Duodenal mucosa (tissue), 2 donors: ENCODE results near the gene PDIA5.
"Not testable (repeated sequence)": the region's sequence is repeated elsewhere in the genome, so short reads cannot be mapped to it uniquely, and the experiment has no call there.

Source experiments
- H3K27ac ChIP-seq: one replicate; pipeline ENCODE4 v1.7.0; 2013; ENCODE audit warnings: low read depth, low read length
- H3K27me3 ChIP-seq, 2 donors: one replicate each; pipeline ENCODE4 v1.7.0; 2013; ENCODE audit warnings: low read length in 2 of 2, control low read depth in 1 of 2; ENCODE audit not compliant: insufficient read depth in 2 of 2, control insufficient read depth in 1 of 2
- H3K36me3 ChIP-seq, 2 donors: one replicate each; pipeline ENCODE4 v1.7.0; 2013; ENCODE audit warnings: low read length in 2 of 2, control low read depth in 1 of 2; ENCODE audit not compliant: insufficient read depth in 2 of 2, control insufficient read depth in 1 of 2
- H3K4me1 ChIP-seq, 2 donors: one replicate each; pipeline ENCODE4 v1.7.0; 2013; ENCODE audit warnings: low read length in 2 of 2, control low read depth in 1 of 2; ENCODE audit not compliant: insufficient read depth in 2 of 2, control insufficient read depth in 1 of 2
- H3K4me3 ChIP-seq, 2 donors: one replicate each; pipeline ENCODE4 v1.7.0; 2013; ENCODE audit warnings: low read length in 2 of 2, low read depth in 1 of 2
- H3K9ac ChIP-seq, 2 donors: one replicate each; pipeline ENCODE4 v1.7.0; 2013; ENCODE audit warnings: low read length in 2 of 2, low read depth in 1 of 2
- H3K9me3 ChIP-seq, 2 donors: one replicate each; pipeline ENCODE4 v1.7.0; 2013; ENCODE audit warnings: low read length in 2 of 2, control low read depth in 1 of 2; ENCODE audit not compliant: control insufficient read depth in 1 of 2

The PDIA5 gene

DNA sequence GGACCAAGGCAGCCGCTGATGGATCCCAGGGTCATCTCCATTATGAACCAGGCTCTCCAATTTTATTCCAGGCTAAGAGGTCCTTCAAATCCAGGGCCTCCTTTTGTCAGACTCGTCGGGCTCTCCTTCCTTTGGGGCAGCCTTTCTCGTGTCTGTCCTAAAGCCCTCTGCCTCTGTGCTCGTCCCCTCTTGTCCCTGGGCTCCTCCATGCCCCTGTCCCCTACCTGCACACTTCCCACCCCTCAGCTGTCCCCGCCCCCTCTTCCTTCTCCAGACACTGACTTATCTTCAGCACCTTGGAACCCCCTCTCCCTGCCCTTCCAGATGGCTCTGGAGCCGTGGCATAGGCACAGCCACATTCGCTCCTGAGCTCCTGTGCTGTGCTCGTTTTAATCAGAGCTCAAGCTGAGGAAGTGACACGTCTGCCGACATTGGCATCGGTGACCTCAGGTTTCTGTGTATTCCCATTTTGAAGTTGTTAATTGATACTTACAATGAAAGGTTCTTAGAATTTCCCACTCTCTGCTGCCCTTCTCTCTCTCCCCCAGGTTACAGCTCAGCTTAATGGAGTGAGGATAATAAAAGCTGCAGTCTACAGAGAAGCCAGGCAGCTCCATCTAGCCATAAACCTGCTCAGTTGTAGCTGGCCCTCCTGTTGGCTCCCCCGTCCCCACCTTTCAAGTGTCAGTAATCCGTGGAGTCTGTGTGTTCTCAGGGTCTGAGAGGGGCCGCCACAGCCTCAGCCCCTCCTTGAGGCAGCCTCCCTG lies 83.8 kb downstream of the PDIA5 start:
- Histone ChIP-seq H3K9ac (no peak overlapping the region), H3K36me3 (peaks cover 31 to 65% of the 10 kb centered on the region in 2 donors), H3K4me1 (no peaks in the 10 kb centered on the region), H3K9me3 (no peaks in the 10 kb centered on the region), H3K27ac (no peak overlapping the region), H3K4me3 (no peak overlapping the region), H3K27me3 (no peaks in the 10 kb centered on the region)

DNA sequence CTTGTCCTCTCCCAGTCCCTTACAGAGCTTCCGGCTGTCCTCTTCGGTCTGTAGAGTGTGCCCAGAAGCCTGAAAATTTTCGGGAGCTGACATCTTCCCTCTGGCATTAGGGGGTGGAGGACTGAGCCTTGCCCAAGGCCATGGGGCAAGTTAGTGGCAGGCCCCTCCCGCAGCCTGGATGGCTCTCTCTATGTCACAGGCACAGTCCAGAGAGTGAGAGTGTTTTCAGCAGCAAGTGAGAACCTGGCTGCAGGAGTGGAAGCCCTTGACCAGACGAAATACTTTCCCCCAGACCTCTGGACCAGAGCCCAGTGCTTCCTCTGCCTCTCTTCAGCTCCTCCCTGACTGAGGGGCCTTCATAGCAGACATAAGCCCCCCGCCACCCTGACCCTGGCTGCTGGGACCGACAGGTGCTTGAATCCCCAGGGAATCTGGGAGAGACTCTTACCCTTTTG lies 84.5 kb downstream of the PDIA5 start:
- peaks cover 26 to 65% of the 10 kb centered on the region in 2 donors for H3K36me3 ChIP-seq
- H3K9me3 ChIP-seq, result no peaks in the 10 kb centered on the region
- no peaks in the 10 kb centered on the region for H3K27me3 ChIP-seq
- no peak overlapping the region for H3K4me3 ChIP-seq
- no peaks in the 10 kb centered on the region for H3K4me1 ChIP-seq
- H3K9ac ChIP-seq, result no peak overlapping the region
- H3K27ac ChIP-seq, result no peak overlapping the region

- not testable (repeated sequence) for H3K4me3 ChIP-seq, H3K27ac ChIP-seq, H3K9ac ChIP-seq, H3K4me1 ChIP-seq, H3K27me3 ChIP-seq, H3K9me3 ChIP-seq
- peaks cover 27 to 62% of the 10 kb centered on the region in 2 donors for H3K36me3 ChIP-seq
Measured at GRCh38 chr3:123151853-123152420, 85.1 kb downstream of the PDIA5 start.

DNA sequence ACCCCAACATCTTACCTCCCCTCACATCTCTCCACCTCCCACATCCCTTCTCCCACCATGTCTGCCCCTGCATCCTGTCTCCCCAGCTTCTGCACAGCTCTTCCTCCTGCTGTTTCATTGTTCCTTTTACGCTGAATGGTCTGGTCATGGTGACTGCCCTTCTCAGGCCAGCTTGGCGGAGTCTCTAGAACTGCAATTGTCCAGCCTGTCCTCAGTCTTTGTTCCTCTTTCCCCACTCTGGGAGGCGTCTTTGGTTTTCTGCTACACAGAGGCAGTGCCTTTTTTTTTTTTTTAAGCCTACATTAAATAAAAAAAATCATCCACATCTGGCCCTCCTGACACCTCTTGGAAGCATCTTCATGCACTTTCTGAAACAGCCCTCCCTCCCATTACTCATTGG lies 85.9 kb downstream of the PDIA5 start:
- H3K36me3 ChIP-seq, result peaks cover 24 to 56% of the 10 kb centered on the region in 2 donors
- H3K27ac ChIP-seq, result no peak overlapping the region

DNA sequence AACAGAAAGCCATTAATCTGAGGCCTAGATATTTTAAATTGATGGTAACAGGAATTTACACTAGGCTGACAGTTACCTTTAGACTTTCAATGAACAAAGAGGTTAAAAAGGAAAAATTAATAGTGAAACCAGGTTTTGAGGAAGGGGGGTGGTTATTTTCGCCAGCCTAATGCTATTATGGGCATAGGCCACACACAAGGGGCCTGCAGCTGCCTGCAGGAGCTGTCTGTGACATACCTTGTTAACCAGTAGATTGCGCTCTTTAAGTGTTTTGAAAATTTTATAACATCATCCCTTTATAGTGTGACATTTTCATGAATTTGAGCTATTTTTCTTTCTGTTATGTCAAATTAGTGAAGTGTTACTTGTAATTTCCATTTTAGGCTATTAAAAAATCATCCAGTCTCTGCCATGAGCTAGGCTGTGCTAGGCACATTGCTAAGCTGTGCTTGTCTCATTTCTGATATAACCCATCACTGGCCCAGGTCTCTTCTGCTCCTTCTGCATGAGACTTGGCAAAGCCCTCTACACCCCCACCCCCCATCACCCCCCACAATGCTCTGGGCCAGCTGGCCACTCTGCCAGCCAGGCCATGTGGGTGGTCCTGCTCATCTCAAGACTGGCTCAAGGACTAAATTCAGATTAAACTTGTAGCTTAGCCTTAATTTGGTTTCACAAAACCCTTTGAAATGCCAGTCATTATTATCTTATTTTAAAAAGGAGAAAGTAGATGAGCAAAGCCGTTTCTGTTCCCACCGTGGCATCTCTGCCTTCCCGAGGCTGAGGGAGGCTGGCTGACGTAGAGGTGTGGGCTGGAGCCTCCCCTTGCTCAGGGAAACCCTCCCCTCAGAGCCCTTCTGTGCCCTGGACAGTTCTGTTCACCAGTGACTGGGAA lies 86.5 kb downstream of the PDIA5 start:
- H3K9me3 ChIP-seq, result no peaks in the 10 kb centered on the region
- no peaks in the 10 kb centered on the region for H3K27me3 ChIP-seq
- H3K4me3 ChIP-seq, result no peak overlapping the region
- no peaks in the 10 kb centered on the region for H3K4me1 ChIP-seq
- H3K27ac ChIP-seq, result no peak overlapping the region
- H3K9ac ChIP-seq, result no peak overlapping the region
- peaks cover 20 to 61% of the 10 kb centered on the region in 2 donors for H3K36me3 ChIP-seq

More for the DNA sequence above, 85.9 kb downstream of the PDIA5 start:
- H3K4me1 ChIP-seq, result no peaks in the 10 kb centered on the region
- no peak overlapping the region for H3K4me3 ChIP-seq
- H3K9ac ChIP-seq, result no peak overlapping the region
- no peaks in the 10 kb centered on the region for H3K9me3 ChIP-seq
- H3K27me3 ChIP-seq, result no peaks in the 10 kb centered on the region

GRCh38 chr3:123154020-123154985 lies 87.5 kb downstream of the PDIA5 start:
- Histone ChIP-seq H3K36me3 (peaks cover 15 to 59% of the 10 kb centered on the region in 2 donors), H3K4me1 (no peaks in the 10 kb centered on the region), H3K9ac (no peak overlapping the region), H3K27me3 (no peaks in the 10 kb centered on the region), H3K4me3 (no peak overlapping the region), H3K9me3 (no peaks in the 10 kb centered on the region), H3K27ac (no peak overlapping the region)

GRCh38 chr3:123155471-123156011 lies 88.7 kb downstream of the PDIA5 start:
- no peaks in the 10 kb centered on the region for H3K27me3 ChIP-seq
- H3K36me3 ChIP-seq, result peaks cover 13 to 67% of the 10 kb centered on the region in 2 donors
- H3K9ac ChIP-seq, result no peak overlapping the region
- H3K9me3 ChIP-seq, result no peaks in the 10 kb centered on the region
- no peaks in the 10 kb centered on the region for H3K4me1 ChIP-seq
- H3K4me3 ChIP-seq, result no peak overlapping the region
- no peak overlapping the region for H3K27ac ChIP-seq

DNA sequence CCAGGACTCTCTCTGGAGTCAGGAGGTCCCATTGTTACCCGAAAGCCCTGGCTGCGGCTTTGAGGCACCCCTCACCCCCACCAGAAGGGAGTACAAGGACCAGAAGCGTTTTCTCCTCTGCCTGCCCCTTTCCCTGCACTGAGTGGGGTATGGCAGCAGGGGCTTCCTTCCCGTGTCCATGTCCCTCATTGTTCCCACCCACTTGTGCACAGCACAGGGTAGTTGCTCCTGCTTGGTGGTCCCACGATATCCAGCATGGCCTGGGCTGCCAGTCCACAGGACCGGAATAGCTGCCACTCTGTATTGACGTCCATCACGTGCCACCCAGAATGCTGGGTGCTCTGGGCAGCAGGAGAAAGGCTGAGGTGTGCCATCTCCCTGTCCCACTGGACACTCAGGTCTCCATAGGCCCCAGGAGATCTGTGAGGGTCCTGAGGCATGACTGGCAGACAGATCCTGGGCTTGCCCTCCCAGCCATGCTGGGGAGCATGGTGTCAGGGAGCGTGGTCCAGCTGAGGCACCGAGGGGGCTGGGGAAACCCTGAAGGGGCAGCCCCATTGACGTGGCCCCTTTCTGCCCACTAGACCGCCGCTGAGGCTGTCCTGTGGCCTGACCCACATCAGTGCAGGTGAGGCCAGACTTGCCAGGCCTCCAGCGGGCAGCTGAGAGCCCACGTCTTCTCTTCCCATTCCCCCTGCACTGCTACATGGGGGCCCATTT lies 89.6 kb downstream of the PDIA5 start:
- Histone ChIP-seq H3K9me3 (no peaks in the 10 kb centered on the region), H3K4me1 (no peaks in the 10 kb centered on the region), H3K4me3 (no peak overlapping the region), H3K27ac (no peak overlapping the region), H3K36me3 (peaks cover 15 to 66% of the 10 kb centered on the region in 2 donors), H3K27me3 (no peaks in the 10 kb centered on the region), H3K9ac (no peak overlapping the region)

GRCh38 chr3:123157209-123157597 lies 90.4 kb downstream of the PDIA5 start:
- Histone ChIP-seq H3K4me1 (no peaks in the 10 kb centered on the region), H3K4me3 (no peak overlapping the region), H3K36me3 (peaks cover 18 to 66% of the 10 kb centered on the region in 2 donors), H3K27ac (no peak overlapping the region), H3K9ac (no peak overlapping the region), H3K27me3 (no peaks in the 10 kb centered on the region), H3K9me3 (no peaks in the 10 kb centered on the region)
